NCI-H1092 treated with DMSO at 0.1 percent for 48 hours (cell line): ENCODE measurements around the gene IL32.

Experiments
- DNase-seq: peaks from one replicate; lab custom pipeline; 2025; lab: John Stamatoyannopoulos, UW

Gene IL32

DNA sequence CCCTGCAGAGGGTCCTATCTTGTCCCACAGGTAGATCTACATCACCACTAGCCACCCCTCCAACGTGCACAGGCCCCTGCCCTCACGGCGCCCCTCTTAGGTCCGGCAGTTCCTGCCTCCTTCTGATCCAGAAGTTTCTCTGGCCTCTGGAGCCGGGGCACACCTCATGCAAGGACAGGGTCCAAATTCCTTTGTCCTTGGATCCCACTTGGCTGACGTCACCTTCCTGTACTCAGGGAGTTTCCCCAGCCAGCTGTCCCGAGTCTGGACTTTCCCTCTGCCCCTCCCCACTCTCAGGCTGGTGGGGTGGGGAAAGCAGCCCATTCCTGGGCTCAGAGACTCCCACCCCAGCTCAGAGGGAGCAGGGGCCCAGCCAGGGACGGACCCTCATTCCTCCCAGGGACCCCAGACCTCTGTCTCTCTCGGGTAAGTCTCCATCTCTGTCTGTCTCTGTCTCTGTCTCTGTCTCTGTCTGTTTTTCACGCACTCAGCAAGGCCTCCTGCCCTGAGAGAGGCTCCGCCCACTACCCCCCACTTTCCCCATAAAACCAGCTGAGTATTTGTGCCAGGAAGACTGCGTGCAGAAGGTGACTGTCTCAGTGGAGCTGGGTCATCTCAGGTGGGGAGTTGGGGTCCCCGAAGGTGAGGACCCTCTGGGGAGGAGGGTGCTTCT lies at the start of gene IL32:
TSS of gene IL32 (plus strand) at position 572 of the 673 bp plus-strand sequence. CDS start 172 bp downstream, outside the sequence.
- no peak for DNase-seq

GRCh38 chr16:3015865-3016521 lies 49.4 kb upstream of the IL32 start:
- no peak for DNase-seq

GRCh38 chr16:3017344-3017743 lies 48.1 kb upstream of the IL32 start:
- no peak for DNase-seq

- peak; percentile 12 for DNase-seq
Observed at GRCh38 chr16:3017794-3018506, 47.5 kb upstream of the IL32 start, which contains the start of gene CLDN6. CLDN6 (minus strand) TSS chr16:3018183; CDS start chr16:3016021, 2,162 bp downstream.

DNA sequence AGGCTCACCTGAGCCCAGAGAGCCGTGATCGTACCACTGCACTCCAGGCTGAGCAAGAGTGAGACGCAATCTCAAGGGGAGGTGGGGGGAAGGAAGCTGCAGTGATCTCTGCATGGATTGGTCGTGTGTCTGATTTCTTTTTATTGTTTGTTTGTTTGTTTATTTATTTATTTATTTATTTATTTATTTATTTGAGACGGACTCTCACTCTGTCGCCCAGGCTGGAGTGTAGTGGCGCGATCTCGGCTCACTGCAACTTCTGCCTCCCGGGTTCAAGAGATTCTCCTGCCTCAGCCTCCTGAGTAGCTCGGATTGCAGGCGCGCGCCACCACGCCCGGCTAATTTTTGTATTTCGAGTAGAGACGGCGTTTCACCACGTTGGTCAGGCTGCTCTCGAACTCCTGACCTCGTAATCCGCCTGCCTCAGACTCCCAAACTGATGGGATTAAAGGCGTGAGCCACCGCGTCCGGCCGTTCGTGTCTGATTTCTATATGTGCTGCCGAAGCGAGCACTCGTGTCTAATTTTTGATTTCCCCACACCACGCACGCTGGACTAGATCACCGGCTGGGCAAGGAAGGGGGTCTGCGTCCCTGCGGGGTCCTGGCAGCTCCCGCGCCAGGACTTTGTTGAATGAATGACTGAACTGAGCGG lies 45.7 kb upstream of the IL32 start:
- no peak for DNase-seq

- DNase-seq = peak; percentile 11
Observed at GRCh38 chr16:3020247-3020603, 45.2 kb upstream of the IL32 start, which contains the start of gene TNFRSF12A. TNFRSF12A (plus strand) TSS chr16:3020368; CDS start chr16:3020398, 30 bp downstream.

GRCh38 chr16:3020604-3021448 lies 44.6 kb upstream of the IL32 start:
- DNase-seq = no peak

- DNase-seq = peak; percentile 16
Observed at GRCh38 chr16:3021449-3022207, 43.8 kb upstream of the IL32 start.

- DNase-seq = no peak
Observed at GRCh38 chr16:3022208-3022683, 43.2 kb upstream of the IL32 start.

DNA sequence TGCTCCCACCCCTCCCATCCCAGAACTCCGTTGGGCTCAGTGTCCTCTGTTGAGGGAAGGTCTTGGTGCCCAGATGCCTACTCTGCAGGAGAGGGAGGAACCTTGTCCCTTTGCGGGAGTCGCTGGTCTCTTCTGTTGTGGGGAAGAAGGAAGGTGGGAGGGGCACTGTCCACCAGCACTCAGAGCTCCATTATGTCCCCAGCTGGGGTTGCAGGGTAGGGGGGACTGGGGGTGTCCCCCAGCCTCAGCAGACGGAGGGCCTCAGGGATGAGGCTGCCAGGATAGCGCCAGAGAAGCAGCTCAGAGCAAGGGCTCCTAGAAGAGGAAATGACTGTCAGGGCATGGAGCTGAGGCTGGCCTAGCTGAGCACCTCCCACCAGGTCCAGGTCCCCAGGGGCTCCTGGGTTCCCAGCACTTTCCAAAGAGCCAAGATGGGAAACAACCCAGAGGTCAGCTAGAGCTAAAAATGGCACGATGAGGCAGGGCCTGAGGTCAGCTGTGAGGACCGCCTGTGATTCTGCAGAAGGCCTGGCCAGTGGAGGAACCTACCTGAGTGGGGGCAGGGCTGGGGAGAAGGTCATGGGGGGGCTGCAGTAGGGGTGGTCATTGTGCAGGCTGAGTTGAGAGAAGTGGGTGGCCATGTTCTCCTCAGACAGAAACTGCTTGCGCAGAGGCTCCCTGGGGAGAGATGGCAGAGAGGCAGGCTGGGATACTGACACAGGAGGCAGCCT lies 42.6 kb upstream of the IL32 start:
- no peak for DNase-seq

DNA sequence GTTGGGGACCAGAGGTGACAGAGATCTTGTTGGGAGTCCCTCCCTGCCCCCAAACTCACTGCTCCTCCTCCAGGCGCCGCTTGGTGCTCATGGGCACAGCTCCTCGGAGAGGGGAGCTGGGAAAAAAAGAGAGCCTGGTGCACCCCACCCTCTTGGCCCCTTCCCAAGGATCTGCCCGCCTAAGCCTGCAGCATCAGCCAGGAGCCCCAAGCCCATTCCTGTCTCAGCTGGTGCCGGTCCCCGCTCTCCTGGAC lies 42.1 kb upstream of the IL32 start:
- no peak for DNase-seq

DNA sequence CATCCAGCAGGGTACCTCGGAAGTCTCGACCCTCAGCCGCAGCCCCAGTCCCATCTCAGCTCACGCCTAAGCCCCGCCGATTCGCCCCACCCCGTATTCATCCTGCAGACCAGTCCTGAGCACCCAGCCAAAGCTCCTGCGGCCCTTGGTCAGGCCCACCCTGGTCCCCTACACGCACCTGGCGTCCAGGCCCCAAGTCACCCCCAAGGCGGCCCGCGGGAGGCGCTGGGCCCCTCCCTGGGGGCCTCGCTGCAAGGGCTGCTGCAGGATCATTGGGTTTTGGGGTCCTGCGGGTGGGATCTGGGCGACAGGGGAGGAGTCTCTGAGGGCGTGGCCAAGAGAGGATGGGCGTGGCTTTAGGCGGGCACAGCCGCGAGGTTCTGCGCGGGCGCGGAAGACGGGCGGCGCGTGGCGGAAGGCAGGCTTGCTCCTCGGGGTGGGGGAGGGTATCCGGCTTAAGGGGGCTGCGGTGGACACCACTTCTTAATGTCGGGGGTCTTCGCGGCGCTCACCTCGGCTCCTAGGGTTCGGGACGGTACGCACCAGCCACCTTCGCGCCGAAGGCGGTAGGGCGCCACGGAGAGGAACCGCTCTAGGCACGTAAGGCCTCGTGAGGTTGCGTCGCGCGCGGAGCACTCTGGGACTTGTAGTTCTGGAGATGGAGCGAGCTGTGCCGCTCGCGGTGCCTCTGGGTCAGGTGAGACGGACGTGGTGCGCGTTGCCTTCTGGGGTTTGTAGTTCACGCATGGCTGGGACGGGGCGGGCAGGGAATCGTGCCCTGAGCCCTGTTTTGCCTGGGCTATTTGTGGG lies 41.6 kb upstream of the IL32 start, which contains the start of the genes HCFC1R1 and THOC6:
TSS of gene HCFC1R1 (minus strand) at position 274 of the 810 bp plus-strand sequence. CDS start at position 273, 1 bp downstream.
TSS of gene THOC6 (plus strand) at position 367 of the 810 bp plus-strand sequence. CDS start at position 659, 292 bp downstream.
- DNase-seq = peak; percentile 95

- DNase-seq = no peak
Observed at GRCh38 chr16:3025032-3026002, 40.1 kb upstream of the IL32 start.

GRCh38 chr16:3026003-3026378 lies 39.4 kb upstream of the IL32 start:
- DNase-seq = no peak

DNA sequence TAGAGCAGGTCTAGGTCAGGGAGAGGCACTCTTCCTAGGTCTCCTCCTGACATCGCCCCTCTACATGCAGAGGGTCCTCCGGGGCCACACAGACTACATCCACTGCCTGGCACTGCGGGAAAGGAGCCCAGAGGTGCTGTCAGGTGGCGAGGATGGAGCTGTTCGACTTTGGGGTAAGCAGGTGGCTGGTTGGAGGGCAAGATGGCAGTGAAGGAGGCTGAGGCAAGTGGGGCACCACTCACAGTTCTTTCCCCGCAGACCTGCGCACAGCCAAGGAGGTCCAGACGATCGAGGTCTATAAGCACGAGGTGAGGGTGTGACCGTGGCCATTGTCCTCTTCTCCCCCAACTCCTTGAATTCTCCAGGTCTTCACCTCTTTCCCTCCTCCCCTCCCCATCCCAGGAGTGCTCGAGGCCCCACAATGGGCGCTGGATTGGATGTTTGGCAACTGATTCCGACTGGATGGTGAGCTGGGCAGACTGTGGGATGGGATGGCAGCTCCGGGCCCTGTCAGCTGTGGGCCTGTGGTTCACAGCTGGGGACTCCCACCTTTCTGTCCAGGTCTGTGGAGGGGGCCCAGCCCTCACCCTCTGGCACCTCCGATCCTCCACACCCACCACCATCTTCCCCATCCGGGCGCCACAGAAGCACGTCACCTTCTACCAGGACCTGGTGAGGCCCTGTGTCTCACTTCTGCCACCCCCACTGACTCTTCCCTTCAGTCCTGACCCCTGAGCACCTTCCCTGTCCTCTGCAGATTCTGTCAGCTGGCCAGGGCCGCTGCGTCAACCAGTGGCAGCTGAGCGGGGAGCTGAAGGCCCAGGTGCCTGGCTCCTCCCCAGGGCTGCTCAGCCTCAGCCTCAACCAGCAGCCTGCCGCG lies 38.6 kb upstream of the IL32 start:
- no peak for DNase-seq

DNA sequence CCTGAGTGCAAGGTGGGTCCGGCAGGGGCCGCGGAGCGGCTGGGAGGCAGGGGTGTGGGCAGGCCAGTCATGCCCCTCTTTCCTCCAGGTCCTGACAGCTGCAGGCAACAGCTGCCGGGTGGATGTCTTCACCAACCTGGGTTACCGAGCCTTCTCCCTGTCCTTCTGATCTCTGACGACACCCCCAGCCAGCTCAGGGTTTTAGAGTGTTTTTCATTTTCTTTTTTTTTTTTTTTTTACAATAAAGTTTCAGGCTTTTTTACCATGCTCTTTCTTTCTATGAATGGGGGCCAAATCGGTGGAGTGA lies 38.0 kb upstream of the IL32 start:
- no peak for DNase-seq
